Right renal cortex interstitium (tissue), 3 donors: ENCODE measurements around the gene TOX4. TPM values are rescaled to one million over a fixed set of nuclear protein-coding genes. Genes with fewer than 3 reads are reported as not detected.

Experiments
- DNase-seq, 3 donors: peaks; one replicate each; pipeline ENCODE4 v3.0.0-alpha.2; 2013; ENCODE audit warnings: low read depth in 3 of 3, low spot score in 2 of 3
- polyA plus RNA-seq, 3 donors: library from polyadenylated mRNA; unstranded; fragments of 120-200 nt; gene quantifications; one replicate each; pipeline ENCODE4 v1.2.1, GENCODE V29; 2013; ENCODE audit not compliant: insufficient read length in 3 of 3

TOX4 gene
- polyA plus RNA-seq, 3 donors: 61.7 to 64.5 (median 62.0) TPM

DNA sequence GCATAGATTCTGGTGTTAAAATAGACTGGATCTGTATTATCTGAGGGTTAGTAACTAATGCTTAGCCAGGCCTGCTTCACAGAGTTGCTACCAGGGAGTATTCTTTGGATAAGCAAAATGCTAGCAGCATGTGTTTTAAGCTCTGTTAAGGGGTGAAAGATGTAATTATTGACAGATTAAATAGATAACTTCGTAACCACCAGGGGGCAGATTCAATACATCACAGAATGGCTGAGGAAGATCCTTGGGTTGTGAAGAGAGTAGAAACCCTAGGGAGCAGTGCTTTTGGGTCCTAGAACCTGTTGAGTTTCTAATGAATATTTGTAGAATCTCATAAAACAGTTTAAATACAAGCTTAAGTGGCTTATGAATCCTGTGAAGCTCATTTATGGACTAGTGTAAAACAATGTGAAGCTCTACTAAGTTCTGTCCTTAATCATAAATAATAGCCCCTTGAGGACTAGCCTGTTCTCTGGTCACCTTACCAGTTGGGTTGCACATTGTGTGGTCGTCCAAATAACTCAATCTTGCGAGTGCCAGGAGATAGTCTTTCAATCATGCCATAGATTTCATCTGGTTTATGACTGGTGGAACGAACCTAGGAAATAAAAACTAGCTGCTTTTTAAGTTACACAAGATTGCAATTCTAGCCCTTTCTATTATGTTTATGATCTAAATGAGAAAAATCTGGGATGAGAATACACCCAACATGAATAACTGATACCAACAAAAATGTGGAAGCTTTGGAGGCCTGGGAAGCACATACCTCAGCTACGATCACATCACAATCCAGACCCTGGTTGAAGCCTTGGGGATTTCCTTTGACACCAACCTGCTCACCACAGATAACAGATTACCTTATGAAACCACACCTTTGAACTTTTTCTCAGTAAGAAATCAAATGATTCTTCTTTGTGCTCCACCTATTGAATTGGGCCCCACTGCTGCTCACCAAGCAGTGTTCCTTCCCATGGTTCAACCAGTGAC lies 21.8 kb downstream of the TOX4 start:
- DNase-seq: peak in 1 of 3 donors; percentile 50

DNA sequence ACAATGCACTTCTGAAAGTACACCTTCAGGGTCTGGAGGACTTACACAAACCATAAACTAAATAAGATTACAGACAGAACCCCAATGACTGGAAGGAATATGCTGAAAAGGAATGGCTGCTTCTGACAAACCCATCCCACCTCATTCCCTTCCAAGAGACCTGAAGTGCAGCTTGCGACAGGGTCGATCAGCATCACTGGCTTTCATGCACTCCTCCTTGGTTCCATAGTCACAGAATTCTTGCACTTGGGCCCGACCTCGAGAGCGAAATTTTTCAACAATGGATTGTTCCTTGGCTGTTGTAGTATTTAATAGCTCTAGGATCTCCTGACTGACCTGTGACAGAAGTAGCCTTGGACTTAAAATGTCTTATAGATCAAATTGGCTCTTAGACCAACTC lies 24.6 kb downstream of the TOX4 start:
- no peak for DNase-seq

DNA sequence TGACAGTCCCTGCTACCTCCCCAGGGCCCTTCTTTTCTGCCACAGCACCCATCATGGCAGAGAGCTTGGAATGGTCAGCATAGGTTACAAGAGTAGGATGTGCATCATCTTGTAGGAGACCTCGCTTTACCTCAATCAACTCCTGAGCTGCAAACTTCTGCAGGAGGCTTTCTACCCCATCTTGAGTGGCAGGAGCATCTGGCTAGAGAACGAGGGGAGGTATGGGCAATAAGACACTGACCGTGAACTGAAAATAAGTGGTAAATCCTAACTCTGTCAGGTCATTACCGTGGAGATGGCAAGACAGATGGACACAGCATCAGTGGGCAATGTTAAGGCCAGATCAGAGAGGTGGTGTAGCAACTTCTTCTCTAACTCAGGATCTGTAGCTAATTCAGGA lies 26.4 kb downstream of the TOX4 start:
- no peak for DNase-seq

DNA sequence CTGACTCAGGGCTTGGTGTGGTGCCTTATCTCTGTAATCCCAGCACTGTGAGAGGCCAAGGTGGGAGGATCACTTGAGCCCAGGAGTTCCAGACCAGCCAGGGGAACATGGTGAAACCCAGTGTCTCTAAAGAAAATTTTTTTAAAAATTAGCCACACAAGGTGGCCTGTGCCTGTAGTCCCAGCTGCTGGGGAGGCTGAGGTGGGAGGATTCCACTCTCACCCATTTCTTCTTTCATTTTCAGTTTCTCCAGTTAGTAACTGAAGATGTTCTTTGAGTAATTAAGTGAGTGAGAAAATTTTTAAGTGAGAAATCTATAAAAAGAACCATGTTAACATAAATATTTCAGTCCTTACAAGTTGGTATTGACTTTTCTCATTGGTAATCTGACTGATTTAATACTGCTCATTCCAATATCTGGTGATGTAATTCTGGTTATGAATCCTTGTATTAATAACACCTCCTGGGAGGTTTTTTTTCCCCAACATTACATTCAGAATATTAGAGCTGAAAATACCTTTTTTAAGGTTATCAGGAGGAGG lies 28.1 kb downstream of the TOX4 start:
- DNase-seq: no peak

DNA sequence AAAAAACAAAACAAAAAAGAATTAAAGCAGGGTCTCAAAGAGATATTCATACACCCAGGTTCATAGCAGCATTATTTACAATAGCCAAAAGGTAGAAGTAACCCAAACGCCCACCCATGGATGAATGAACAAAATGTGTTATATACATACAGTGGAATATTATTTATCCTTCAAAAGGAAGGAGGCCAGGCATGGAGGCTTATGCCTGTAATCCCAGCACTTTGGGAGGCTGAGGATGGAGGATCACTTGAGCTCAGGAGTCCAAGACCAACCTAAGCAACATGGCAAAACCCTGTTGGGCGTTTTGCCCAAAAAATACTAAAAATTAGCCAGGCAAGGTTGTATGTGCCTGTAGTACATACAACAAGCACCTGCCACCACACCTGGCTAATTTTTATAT lies 29.6 kb downstream of the TOX4 start:
- DNase-seq: no peak

DNA sequence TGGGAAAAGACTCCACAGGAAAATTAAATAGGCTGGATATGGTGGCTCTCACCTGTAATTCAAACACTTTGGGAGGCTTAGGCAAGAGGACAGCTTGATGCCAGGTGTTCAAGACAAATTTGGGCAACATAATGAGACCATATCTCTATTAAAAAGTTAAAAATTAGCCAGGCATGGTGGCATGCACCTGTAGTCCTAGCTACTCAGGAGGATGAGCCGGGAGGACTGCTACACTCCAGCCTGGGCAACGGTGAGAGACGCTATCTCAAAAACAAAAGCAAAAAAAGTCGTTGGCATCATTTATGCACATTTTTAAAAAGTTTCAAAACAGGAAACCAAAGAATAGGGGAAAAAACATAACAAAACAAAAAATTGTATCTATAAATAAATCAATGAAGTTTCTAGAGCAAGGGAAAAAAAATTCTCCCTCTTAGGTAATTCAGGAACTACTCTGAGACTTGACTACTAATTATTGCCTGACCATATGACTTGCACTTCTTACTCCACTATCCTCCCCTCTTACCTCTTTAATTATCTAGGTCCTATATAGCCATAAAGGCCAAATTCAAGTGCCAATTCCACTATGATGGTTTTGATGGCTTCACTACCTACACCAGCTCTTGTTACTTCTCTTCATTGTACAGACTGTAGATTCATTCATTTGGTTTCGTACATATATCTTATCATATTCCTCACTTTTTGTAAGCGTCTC lies 32.6 kb downstream of the TOX4 start:
- DNase-seq: no peak

DNA sequence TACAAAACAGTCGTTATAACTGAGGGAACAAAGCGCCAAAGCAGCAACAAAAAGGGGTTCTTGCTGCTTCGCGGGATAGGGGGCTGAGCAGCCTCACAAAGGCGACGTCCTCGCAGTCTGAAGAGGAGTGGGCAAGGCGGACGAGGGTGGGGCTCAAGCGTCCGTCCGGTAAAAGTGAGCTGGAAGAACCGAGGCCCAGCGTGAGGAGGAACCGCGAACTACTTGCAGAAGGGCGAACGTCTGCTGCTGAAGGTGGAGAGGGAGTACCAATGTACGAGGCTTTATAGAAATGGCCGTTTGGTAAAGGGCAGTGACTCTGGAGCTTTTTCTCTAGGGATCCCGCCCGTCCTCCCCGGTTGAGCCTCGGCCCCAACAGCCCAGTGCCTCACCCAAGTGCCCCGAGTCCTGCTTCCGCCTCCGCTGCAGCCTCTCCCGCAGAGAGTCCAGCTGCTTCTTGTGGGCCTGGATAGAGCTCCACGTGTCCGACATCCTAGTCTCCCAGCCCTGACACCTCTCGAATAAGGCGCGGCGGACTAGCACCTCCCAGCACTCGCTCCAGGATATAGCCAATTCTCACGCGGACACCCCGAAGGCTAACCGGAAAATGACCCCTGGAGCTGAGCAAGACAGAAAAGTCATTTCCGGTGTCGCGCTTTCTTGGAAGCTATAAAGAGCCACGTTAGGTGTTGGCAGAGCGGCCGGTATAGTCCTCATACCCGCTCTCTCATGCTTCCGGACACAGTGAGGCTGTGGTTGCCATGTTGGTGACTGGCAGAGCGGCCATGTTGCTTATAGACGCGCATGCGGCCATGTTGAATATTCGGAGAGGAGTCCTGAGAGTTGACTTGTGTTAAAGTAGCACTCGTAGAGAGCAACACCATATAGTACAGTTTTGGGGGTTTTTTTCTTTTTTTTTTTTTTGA lies 34.0 kb downstream of the TOX4 start, which contains the start of gene METTL3:
TSS of gene METTL3 (minus strand) at position 606 of the 923 bp plus-strand sequence. CDS start at position 489, 117 bp downstream.
- DNase-seq: peak; percentile 97 to 98 (median 98)

DNA sequence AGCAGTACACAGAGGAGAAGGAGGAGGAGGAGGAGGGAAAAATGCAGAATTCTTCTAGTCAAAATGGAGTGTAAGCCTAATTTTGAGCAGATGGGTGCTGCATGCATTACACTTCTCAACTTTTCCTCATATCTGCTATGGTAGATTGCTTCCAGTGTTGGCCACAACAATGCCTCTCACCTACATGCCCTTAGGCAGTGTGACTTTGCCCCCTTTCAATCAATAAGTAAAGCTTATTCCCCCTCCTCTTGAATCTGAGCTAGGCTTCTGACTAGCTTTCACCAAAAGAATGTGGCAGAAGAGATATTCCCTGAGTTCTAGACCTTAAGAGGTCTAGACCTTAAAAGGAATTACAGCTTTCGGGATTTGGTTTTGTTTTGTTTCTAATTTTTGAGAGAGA lies 37.3 kb downstream of the TOX4 start:
- DNase-seq: no peak

DNA sequence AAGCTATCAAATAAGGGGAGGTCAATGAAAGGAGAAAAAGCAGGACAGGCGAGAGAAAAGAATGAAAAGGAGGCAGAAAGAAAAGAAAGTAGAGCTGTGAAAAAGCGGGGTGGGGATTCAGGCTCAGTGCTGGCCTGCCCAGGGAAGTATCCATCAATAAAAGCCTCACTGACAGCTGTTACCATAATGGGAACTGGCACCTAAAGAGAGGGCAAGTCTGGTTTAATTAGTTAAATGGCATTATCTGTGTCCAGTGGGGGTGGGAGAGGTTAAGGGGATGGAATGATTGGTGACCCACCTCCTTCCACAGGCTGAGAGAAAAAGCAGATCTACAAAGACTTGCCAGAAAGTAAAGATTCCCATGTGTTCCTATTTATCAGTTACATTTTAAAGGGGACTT lies 41.7 kb downstream of the TOX4 start:
- no peak for DNase-seq

DNA sequence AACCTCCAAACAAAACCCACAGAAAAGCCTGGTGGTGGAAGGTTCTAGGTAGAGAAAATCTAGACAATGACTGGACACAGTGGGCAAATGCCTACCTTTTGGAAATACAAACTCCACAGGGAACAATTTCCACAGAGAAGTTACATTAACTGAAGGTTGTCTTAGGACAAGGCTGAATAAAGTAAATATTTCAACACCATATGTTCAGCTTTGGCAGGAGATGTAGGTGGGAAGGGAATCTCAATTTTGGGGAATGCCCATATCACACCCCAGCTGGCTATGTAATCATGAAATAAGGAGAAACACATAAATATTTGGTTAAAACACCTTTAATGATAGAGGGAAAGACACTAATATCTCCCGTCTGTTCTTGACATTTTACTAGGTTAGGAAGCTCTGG lies 43.8 kb downstream of the TOX4 start:
- no peak for DNase-seq

DNA sequence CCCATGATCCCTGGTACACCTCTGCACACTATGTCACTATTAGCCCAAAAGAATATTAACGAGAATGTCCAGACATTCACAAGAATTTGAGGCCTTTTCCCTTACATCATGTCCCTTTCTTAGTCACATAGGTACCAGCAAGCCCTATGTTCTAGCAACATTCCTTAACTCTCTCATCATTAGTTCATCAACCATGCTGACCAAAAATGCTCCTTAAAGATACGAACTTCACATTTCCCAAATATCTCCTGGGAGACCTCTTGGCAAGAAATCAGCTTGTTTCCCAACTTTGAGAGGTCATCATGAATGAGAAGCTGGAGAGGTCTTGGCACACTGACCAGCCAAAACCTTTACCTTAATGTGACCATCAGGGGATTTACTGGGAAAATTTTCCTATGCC lies 44.5 kb downstream of the TOX4 start:
- DNase-seq: no peak

DNA sequence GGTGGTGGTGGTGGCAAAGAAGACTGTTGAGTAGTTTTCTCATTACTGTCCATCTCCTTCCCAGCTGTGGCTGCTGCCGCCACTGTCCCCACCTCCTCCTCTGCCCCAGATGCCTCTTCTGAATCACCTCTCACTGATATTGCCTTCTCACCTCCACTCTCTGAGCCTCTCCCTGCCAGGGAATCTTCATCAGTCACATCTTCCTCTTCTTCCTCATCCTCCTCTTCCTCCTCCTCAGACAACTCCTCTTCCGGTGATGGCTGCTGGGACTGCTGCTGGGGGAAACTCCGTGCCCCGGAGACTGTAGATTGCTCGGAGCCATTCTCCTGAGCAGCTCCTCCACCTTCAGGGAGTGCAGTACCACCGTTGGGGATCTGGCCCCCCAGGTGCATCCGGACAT lies 46.2 kb downstream of the TOX4 start:
- no peak for DNase-seq

DNA sequence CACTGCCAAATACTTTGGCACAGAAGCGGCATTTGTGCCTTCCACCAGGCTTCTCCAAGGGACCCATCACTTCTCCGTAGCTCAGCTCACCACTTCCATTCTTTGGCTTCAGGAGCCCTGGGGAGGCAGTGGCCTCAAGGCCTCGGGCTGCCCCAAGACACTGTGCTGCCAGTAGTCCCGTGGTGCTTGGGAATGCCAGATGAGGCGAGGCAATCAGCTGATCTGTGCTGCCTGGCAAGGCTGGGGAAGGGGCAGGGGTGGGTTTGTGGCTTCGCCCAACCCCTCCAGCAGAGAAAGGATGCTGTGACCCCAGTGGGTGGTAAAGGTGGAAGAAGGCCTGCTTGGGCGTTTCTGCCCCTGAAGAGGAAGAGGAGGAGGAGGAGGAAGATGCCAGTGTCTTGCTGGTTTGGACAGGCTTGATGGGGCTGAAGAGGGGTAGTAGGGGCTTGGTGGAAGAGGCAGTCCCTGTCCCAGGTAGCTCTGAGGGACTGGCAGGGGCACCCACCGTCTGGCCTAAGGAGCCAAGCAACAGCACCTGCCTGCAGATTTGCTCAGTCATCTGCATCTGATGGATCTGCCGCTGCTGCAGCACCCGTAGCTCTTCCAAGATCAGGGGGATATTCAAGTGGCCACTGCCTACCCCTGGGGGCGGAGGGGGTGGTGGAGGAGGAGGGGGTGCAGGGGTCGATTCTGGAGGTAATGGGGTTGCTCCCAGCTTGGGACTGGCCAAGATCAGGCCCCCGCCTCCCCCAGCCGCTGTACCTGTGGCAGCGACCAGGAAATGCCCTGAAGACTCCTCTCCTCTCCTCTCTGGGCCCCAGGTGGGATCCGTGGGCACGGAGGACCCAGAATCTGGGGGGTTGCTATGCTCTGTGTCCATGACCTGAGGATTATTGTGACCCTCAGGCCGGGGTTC lies 47.8 kb downstream of the TOX4 start:
- DNase-seq: no peak

DNA sequence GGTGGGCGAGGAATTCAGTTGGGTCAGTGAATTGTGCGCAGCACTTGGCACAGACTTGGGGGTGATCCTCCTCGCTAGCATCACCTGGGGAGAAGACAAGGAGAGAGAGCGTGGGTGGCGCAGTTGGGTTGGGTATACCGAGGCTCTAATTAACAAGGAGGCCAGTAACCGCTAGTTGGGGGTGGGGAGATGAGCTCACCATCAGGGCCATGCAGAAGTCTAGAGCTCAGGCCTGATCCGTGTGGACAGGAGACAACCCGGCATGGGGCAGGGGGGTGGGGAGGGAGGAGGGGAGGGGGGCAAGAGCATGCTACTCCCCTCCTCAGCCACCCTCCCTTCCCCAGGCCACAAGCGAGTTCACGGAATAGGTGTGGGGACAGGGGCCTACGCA lies 48.6 kb downstream of the TOX4 start:
- DNase-seq: no peak

DNA sequence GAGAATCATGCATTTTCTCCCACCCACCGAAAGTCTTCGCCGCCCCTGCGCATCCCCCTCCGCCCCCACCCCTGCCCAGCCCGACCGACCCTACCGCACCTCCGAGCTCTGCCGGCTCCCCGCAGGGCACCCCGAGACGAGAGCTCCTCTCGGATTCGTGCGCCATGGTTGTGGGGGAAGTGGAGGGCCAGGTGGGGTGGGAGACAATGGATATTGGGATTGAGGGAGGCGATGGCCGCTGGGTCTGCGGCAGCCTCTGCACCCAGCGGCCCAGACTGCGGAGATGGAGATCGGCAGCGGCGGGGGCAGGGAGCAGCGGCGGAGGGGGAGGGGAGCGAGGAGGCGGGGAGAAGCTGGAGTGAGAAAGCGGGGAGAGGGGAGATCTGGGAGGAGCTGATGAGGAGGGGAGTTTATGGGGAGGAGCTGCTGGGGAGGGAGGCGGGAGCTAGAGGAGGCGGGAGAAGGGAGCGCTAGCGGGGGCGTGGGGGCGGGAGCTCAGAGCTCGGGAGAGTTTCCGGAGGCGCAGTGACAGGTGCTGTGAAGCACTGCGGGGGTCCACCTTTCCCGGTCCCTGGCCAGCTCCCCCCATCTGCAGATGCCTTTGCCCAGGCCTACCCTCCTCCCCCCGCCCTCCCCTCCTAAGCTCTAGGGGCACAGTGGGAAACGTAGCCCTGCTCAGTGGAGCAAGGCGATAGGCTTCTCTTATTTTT lies 49.1 kb downstream of the TOX4 start, which contains the start of gene SALL2:
TSS of gene SALL2 (minus strand) at position 385 of the 710 bp plus-strand sequence. CDS start at position 166, 219 bp downstream.
- DNase-seq: peak; percentile 78 to 85 (median 83)

DNA sequence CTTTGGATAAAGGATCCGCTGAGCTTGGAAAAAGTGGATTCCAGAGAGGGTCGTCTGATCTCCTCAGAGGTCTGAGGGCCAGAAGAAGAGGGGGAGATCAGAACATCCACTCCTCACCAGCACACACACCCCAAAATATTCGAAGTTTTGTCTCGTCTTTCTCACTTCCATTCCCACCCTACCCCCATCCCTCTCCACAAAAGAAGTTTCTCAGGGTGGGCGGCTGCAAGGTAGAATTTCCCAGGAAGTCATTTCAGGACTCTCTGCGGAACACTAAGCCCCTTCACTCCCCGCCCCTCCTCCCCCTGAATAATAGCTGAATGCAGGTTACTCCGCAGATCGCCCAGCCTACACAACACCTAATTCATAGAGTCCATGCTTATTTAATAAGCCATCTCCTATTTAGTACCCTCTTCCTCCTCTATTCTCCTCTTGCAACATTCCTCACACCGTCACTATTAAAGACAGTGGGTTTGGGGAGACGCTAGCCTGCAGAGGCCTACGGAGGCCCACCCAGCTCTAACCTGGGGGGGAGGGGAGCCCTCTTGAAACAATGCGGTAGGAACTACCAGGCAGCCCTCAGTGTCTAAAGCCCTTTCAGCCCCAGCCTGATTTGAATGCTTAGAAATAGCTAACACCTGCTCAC lies 49.8 kb downstream of the TOX4 start:
- no peak for DNase-seq

DNA sequence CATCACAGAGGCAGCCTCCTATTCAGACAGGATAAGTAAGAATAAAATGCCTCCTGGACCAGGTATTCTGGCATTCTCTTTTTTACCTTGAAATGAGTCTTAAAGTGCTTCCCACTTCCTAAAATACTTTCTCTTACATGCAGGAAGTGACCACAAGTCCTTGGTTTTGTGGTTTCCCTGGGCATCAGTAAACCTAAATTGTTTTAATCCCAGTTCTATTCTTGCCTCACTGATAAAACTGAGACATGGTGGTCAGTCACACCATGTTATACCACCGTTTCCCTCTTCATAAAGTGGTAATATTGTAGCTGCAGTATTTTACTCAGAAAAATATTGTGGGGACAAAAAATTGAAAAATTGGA lies 50.3 kb downstream of the TOX4 start:
- no peak for DNase-seq
